Measurements from ENCODE around the gene ALAD.
"Not testable (repeated sequence)": the region's sequence is repeated elsewhere in the genome, so short reads cannot be mapped to it uniquely, and the experiment has no call there.

DNA sequence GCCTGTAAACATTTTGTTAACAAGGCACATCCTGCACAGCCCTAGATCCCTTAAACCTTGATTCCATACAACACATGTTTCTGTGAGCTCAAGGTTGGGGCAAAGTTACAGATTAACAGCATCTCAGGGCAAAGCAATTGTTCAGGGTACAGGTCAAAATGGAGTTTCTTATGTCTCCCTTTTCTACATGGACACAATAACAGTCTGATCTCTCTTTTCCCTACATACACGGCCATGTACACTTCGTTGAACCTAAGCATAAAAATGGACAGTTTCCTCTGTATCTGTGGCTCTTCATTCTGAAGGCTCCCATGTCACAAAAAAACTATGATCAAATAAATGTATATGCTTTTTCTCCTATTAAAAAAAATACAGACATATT, 21.3 kb downstream of the ALAD start:
- TF ChIP-seq, protein P1, sequence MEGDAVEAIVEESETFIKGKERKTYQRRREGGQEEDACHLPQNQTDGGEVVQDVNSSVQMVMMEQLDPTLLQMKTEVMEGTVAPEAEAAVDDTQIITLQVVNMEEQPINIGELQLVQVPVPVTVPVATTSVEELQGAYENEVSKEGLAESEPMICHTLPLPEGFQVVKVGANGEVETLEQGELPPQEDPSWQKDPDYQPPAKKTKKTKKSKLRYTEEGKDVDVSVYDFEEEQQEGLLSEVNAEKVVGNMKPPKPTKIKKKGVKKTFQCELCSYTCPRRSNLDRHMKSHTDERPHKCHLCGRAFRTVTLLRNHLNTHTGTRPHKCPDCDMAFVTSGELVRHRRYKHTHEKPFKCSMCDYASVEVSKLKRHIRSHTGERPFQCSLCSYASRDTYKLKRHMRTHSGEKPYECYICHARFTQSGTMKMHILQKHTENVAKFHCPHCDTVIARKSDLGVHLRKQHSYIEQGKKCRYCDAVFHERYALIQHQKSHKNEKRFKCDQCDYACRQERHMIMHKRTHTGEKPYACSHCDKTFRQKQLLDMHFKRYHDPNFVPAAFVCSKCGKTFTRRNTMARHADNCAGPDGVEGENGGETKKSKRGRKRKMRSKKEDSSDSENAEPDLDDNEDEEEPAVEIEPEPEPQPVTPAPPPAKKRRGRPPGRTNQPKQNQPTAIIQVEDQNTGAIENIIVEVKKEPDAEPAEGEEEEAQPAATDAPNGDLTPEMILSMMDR (IDR thresholded peaks at IDR 0.05; ENCODE audit: borderline replicate concordance, extremely low read depth, low read length, poor library complexity, severe bottlenecking), result not testable (repeated sequence)
- TF ChIP-seq EZH2 (IDR thresholded peaks at IDR 0.05; ENCODE audit: borderline replicate concordance, low read depth, low read length, severe bottlenecking), result not testable (repeated sequence)

All from DND-41 (cell line).